SK-N-SH (cell line): ENCODE data around the gene TMEM132D. TPM values are rescaled to one million over a fixed set of nuclear protein-coding genes. Genes with fewer than 3 reads are reported as not detected.

ENCODE experiments used
- CTCF ChIA-PET: fragments of 300-600, 350-600 bp; formaldehyde crosslinking; extraction: SDS; loops from one replicate; lab custom pipeline; 2021; lab: Yijun Ruan, JAX
- POLR2A ChIA-PET: fragments of 350-600 bp; sonication (Branson Sonifier 250); formaldehyde crosslinking; extraction: SDS; loops from one replicate; lab custom pipeline; 2020; ENCODE audit warnings: antibody characterized with exemption, inconsistent platforms; lab: Yijun Ruan, JAX
- DNase-seq: peaks from one replicate; pipeline ENCODE4 v3.0.0; 2012
- H2AFZ ChIP-seq: fragments of 200-600 bp; sonication (generic); 2 replicates; pipeline ENCODE4 v1.8.1; 2016; ENCODE audit warnings: antibody characterized with exemption, mild to moderate bottlenecking, low read depth
- H3F3A ChIP-seq: fragments of 200-600 bp; sonication (generic); replicated peaks from 2 replicates; pipeline ENCODE3; 2016; ENCODE audit warnings: antibody characterized with exemption, mild to moderate bottlenecking; ENCODE audit not compliant: insufficient read depth
- H3K27ac ChIP-seq, 2 experiments: fragments of 200-500 bp in 1 of 2; fragments of 200-600 bp in 1 of 2; sonication (Bioruptor generic) in 1 of 2; sonication (generic), shearing (Covaris generic) in 1 of 2; 2 replicates each; pipeline versions ENCODE4 v1.5.1 to v1.6.1; 2014 to 2016; ENCODE audit warnings: low read depth in 2 of 2, inconsistent platforms in 1 of 2, low read length in 1 of 2, mild to moderate bottlenecking in 1 of 2, mixed read lengths in 1 of 2
- H3K27me3 ChIP-seq: fragments of 200-600 bp; sonication (generic), shearing (Covaris generic); 2 replicates; pipeline ENCODE4 v1.6.1; 2016; ENCODE audit warnings: mixed run types; ENCODE audit not compliant: insufficient read depth
- H3K36me3 ChIP-seq, 2 experiments: fragments of 200-500 bp in 1 of 2; fragments of 200-600 bp in 1 of 2; sonication (Bioruptor generic) in 1 of 2; sonication (generic) in 1 of 2; replicated peaks in 1 of 2; 2 replicates each; pipeline versions ENCODE3 to v1.5.1; 2014 to 2016; ENCODE audit warnings: low read length in 1 of 2, mild to moderate bottlenecking in 1 of 2; ENCODE audit not compliant: insufficient read depth in 2 of 2, control insufficient read depth in 1 of 2
- H3K4me1 ChIP-seq, 2 experiments: fragments of 200-500 bp in 1 of 2; fragments of 200-600 bp in 1 of 2; sonication (Bioruptor generic) in 1 of 2; sonication (generic), shearing (Covaris generic) in 1 of 2; 2 replicates each; pipeline versions ENCODE4 v1.5.1 to v1.6.1; 2014 to 2016; ENCODE audit warnings: low read depth in 1 of 2, low read length in 1 of 2, mixed run types in 1 of 2; ENCODE audit not compliant: insufficient read depth in 2 of 2, control insufficient read depth in 1 of 2
- H3K4me2 ChIP-seq: fragments of 200-600 bp; sonication (generic), shearing (Covaris generic); 2 replicates; pipeline ENCODE4 v1.6.1; 2017; ENCODE audit warnings: mixed run types
- H3K4me3 ChIP-seq, 2 experiments: fragments of 200-500 bp in 1 of 2; fragments of 200-600 bp in 1 of 2; sonication (Bioruptor generic) in 1 of 2; sonication (generic), shearing (Covaris generic) in 1 of 2; 2 replicates each; pipeline versions ENCODE4 v1.5.1 to v1.8.1; 2014 to 2016; ENCODE audit warnings: low read depth in 2 of 2, inconsistent platforms in 1 of 2, low read length in 1 of 2, mild to moderate bottlenecking in 1 of 2, mixed read lengths in 1 of 2, moderate library complexity in 1 of 2
- H3K79me2 ChIP-seq: fragments of 200-600 bp; sonication (generic); 2 replicates; pipeline ENCODE4 v1.8.1; 2017; ENCODE audit warnings: mild to moderate bottlenecking; ENCODE audit not compliant: insufficient read depth
- H3K9ac ChIP-seq: fragments of 200-600 bp; sonication (generic); 2 replicates; pipeline ENCODE4 v1.6.1; 2017; ENCODE audit warnings: mixed run types
- H3K9me2 ChIP-seq: fragments of 200-600 bp; sonication (generic); 2 replicates; pipeline ENCODE4 v1.6.1; 2017; ENCODE audit warnings: mixed run types
- H3K9me3 ChIP-seq: fragments of 200-600 bp; sonication (generic); 2 replicates; pipeline ENCODE4 v1.6.1; 2017; ENCODE audit warnings: mixed run types, mild to moderate bottlenecking, moderate library complexity
- H4K20me1 ChIP-seq: fragments of 200-600 bp; sonication (generic); 2 replicates; pipeline ENCODE4 v1.6.1; 2017; ENCODE audit warnings: mild to moderate bottlenecking, mixed run types; ENCODE audit not compliant: insufficient read depth
- CHD2 ChIP-seq: fragments of 150-350 bp; IDR thresholded peaks from 2 replicates; pipeline ENCODE4 v1.6.1; 2018; ENCODE audit warnings: low read length; ENCODE audit not compliant: partially characterized antibody
- EP300 ChIP-seq, 2 experiments: IDR thresholded peaks; 2 replicates each; pipeline versions ENCODE4 v1.4.0 to v1.6.1; 2012; ENCODE audit warnings: borderline replicate concordance in 1 of 2, low read depth in 1 of 2, low read length in 1 of 2
- EZH2phosphoT487 ChIP-seq: fragments of 200-600 bp; sonication (generic); IDR thresholded peaks from 2 replicates; pipeline ENCODE4 v1.6.1; 2017; ENCODE audit warnings: low read depth, mixed run types, mild to moderate bottlenecking, antibody characterized with exemption, moderate library complexity, borderline replicate concordance
- FOXJ3 ChIP-seq: sonication (generic); formaldehyde crosslinking; IDR thresholded peaks from 2 replicates; pipeline ENCODE4 v1.5.1; 2020; ENCODE audit warnings: mild to moderate bottlenecking, missing genetic modification reagents
- MEF2A ChIP-seq: IDR thresholded peaks from 2 replicates; pipeline ENCODE4 v1.4.0; 2012; ENCODE audit warnings: low read depth, borderline replicate concordance
- MXI1 ChIP-seq: IDR thresholded peaks from 2 replicates; pipeline ENCODE4 v1.6.1; 2012; ENCODE audit warnings: mild to moderate bottlenecking, low read depth, low read length, improper control_type of control experiment
- NRF1 ChIP-seq: IDR thresholded peaks from 2 replicates; pipeline ENCODE4 v1.6.1; 2012; ENCODE audit warnings: low read depth, mild to moderate bottlenecking, low read length
- RAD21 ChIP-seq: IDR thresholded peaks from 2 replicates; pipeline ENCODE4 v1.6.1; 2012; ENCODE audit warnings: mild to moderate bottlenecking, low read length
- SIN3A ChIP-seq: IDR thresholded peaks from 2 replicates; pipeline ENCODE4 v1.6.1; 2012; ENCODE audit warnings: low read depth, mild to moderate bottlenecking, low read length, moderate library complexity, borderline replicate concordance
- YY1 ChIP-seq: IDR thresholded peaks from 2 replicates; pipeline ENCODE4 v1.4.0; 2012; ENCODE audit warnings: low read depth, mild to moderate bottlenecking
- WGBS: methylation state at CpG from one replicate; pipeline ENCODE4 v1.1.6; 2017; ENCODE audit warnings: low lambda C conversion rate; 5-methylcytosine and 5-hydroxymethylcytosine counted together
- polyA plus RNA-seq, 3 experiments: library from polyadenylated mRNA; depleted of rRNA; stranded (reverse); fragments of >200 nt; gene quantifications; 2 replicates each; pipeline ENCODE4 v1.2.3, GENCODE V29; 2012
- TF ChIP-seq, protein P1 (sequence below): IDR thresholded peaks from 2 replicates; pipeline ENCODE4 v1.4.0; 2012; ENCODE audit warnings: low read depth, borderline replicate concordance
- TF ChIP-seq, protein P2 (sequence below): IDR thresholded peaks from 2 replicates; pipeline ENCODE4; 2012
- TF ChIP-seq, protein P3 (sequence below): IDR thresholded peaks from 2 replicates; pipeline ENCODE4 v1.6.1; 2012; ENCODE audit warnings: mild to moderate bottlenecking, low read depth, low read length, moderate library complexity
- TF ChIP-seq, protein P4 (sequence below): fragments of 150-350 bp; IDR thresholded peaks from 2 replicates; pipeline ENCODE4 v1.6.1; 2017; ENCODE audit warnings: antibody characterized with exemption, low read length, low read depth, borderline replicate concordance

TMEM132D gene
- polyA plus RNA-seq, 1 of the 3 experiments (the other 2 are of a cell fraction), result not detected

DNA sequence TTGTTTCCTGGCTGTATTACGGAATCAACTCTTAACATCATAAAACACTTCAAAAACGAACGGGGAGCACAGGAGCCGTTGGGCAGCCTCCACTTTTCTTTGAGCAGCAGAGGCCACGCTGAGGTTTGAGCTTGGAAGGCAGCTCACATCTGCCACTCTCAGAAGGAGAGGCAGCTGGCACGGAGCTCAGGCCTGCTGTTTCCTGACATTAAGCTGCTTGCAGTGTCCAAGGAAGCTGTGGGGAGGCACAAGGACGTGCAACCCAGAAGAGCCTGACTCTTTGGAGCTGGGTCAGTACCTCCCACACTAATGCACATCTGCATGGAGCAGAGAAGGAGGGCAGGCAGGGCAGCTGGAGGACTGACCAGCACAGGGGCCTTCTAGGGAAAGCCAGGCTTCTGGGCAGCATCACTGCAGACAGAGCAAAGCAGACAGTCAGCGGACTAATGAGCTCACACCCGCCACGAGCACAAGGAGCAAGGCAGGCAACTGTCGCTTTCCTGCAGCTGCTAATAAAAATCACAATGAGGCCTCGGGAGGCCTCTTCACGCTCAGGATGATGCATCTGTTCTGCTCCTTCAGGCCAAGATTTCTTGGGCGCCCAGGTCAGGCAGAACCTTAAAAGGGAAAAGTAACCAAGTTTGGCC, 839.5 kb downstream of the TMEM132D start:
- Histone ChIP-seq H3K27me3 (no peaks in the 10 kb centered on the region), H3K9ac (no peak overlapping the region), H3K79me2 (no peaks in the 10 kb centered on the region), H3K9me3 (no peaks in the 10 kb centered on the region), H3F3A (no peaks in the 10 kb centered on the region), H3K36me3 (no peaks in the 10 kb centered on the region), H2AFZ (no peak overlapping the region), H3K9me2 (no peaks in the 10 kb centered on the region), H3K4me3 (no peak overlapping the region), H3K27ac (no peak overlapping the region), H3K4me2 (no peak overlapping the region), H4K20me1 (no peaks in the 10 kb centered on the region), H3K4me1 (no peaks in the 10 kb centered on the region)
- WGBS, result 31% methylated on average over 13 of the region's 14 CpGs
- no peak for DNase-seq
- ChIA-PET POLR2A (no interaction called here), CTCF (interaction anchor here (1.2 kb wide), 1 partner anchor 847 kb away, joined by 4 read pairs; no protein-coding TSS in a partner anchor)
- TF ChIP-seq MEF2A (no peak), FOXJ3 (no peak)
- TF ChIP-seq, protein P1, sequence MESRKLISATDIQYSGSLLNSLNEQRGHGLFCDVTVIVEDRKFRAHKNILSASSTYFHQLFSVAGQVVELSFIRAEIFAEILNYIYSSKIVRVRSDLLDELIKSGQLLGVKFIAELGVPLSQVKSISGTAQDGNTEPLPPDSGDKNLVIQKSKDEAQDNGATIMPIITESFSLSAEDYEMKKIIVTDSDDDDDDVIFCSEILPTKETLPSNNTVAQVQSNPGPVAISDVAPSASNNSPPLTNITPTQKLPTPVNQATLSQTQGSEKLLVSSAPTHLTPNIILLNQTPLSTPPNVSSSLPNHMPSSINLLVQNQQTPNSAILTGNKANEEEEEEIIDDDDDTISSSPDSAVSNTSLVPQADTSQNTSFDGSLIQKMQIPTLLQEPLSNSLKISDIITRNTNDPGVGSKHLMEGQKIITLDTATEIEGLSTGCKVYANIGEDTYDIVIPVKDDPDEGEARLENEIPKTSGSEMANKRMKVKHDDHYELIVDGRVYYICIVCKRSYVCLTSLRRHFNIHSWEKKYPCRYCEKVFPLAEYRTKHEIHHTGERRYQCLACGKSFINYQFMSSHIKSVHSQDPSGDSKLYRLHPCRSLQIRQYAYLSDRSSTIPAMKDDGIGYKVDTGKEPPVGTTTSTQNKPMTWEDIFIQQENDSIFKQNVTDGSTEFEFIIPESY, result no peak

DNA sequence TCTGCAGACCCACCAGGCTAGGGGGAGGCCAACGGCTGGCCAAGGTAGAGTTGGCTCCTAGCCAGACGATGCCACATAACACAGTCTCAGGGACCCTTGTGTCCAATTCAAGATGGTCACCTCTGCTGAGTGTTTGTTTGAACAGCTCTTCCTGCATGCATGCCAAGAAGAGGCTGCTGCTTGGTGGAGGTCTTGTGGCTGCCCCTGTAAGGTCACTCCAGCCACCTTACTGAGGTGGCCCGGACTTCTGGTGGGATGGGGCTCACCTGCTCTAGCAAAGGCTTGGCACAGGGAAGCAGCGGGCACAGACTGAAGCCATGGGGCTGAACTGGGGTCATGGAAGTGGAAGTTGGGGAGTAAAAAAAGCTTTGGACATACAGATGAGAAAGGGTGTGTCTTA, 840.2 kb downstream of the TMEM132D start:
- 18% methylated on average over 3 of the region's 4 CpGs for WGBS

DNA sequence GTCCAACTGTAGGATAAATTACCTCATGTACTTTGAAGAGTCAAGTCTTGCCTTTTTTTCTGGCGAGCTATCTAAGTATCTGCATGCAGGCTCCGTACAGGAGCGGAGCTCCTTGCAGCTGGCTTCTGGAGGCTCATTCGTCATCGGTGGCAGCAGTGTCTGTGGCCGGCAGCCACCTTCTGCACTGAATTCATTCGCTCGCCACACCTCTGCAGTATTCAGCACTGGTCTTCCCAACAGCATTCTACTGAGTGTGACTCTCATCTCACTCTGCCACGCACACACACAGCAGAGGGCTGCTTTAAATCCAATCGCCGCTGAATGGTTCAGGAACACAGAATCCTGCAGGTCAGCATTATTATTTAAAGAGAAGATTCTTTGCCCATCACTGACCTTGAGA, 850.6 kb downstream of the TMEM132D start:
- no peak overlapping the region for H3K4me3 ChIP-seq
- H3K4me2 ChIP-seq, result no peak overlapping the region
- H3K4me1 ChIP-seq, result no peaks in the 10 kb centered on the region
- CTCF ChIA-PET, result no interaction called here
- no peaks in the 10 kb centered on the region for H3K36me3 ChIP-seq
- no peaks in the 10 kb centered on the region for H3K9me2 ChIP-seq
- H3K27ac ChIP-seq, result no peak overlapping the region
- no peak overlapping the region for H3K9ac ChIP-seq
- POLR2A ChIA-PET, result no interaction called here
- no peaks in the 10 kb centered on the region for H4K20me1 ChIP-seq
- no peaks in the 10 kb centered on the region for H3K79me2 ChIP-seq
- no peaks in the 10 kb centered on the region for H3K27me3 ChIP-seq
- no peak overlapping the region for H2AFZ ChIP-seq
- no peaks in the 10 kb centered on the region for H3K9me3 ChIP-seq
- no peaks in the 10 kb centered on the region for H3F3A ChIP-seq
- WGBS, result 48% methylated on average over 11 of the region's 11 CpGs
- no peak for DNase-seq
- TF ChIP-seq YY1 (no peak), EZH2phosphoT487 (no peak), NRF1 (no peak), SIN3A (no peak), RAD21 (no peak)
- TF ChIP-seq, protein P2, sequence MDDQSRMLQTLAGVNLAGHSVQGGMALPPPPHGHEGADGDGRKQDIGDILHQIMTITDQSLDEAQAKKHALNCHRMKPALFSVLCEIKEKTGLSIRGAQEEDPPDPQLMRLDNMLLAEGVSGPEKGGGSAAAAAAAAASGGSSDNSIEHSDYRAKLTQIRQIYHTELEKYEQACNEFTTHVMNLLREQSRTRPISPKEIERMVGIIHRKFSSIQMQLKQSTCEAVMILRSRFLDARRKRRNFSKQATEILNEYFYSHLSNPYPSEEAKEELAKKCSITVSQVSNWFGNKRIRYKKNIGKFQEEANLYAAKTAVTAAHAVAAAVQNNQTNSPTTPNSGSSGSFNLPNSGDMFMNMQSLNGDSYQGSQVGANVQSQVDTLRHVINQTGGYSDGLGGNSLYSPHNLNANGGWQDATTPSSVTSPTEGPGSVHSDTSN, result no peak
- TF ChIP-seq, protein P3, sequence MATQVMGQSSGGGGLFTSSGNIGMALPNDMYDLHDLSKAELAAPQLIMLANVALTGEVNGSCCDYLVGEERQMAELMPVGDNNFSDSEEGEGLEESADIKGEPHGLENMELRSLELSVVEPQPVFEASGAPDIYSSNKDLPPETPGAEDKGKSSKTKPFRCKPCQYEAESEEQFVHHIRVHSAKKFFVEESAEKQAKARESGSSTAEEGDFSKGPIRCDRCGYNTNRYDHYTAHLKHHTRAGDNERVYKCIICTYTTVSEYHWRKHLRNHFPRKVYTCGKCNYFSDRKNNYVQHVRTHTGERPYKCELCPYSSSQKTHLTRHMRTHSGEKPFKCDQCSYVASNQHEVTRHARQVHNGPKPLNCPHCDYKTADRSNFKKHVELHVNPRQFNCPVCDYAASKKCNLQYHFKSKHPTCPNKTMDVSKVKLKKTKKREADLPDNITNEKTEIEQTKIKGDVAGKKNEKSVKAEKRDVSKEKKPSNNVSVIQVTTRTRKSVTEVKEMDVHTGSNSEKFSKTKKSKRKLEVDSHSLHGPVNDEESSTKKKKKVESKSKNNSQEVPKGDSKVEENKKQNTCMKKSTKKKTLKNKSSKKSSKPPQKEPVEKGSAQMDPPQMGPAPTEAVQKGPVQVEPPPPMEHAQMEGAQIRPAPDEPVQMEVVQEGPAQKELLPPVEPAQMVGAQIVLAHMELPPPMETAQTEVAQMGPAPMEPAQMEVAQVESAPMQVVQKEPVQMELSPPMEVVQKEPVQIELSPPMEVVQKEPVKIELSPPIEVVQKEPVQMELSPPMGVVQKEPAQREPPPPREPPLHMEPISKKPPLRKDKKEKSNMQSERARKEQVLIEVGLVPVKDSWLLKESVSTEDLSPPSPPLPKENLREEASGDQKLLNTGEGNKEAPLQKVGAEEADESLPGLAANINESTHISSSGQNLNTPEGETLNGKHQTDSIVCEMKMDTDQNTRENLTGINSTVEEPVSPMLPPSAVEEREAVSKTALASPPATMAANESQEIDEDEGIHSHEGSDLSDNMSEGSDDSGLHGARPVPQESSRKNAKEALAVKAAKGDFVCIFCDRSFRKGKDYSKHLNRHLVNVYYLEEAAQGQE, result no peak

More for the DNA sequence above, 840.2 kb downstream of the TMEM132D start:
- Histone ChIP-seq H3K36me3 (no peaks in the 10 kb centered on the region), H3F3A (no peaks in the 10 kb centered on the region), H3K4me1 (no peaks in the 10 kb centered on the region), H3K27me3 (no peaks in the 10 kb centered on the region), H3K9ac (no peak overlapping the region), H3K4me3 (no peak overlapping the region), H3K27ac (no peak overlapping the region), H3K9me2 (no peaks in the 10 kb centered on the region), H2AFZ (no peak overlapping the region), H3K79me2 (no peaks in the 10 kb centered on the region), H4K20me1 (no peaks in the 10 kb centered on the region), H3K9me3 (no peaks in the 10 kb centered on the region), H3K4me2 (no peak overlapping the region)
- ChIA-PET CTCF (interaction anchor here (1.2 kb wide), 1 partner anchor 848 kb away, joined by 4 read pairs; no protein-coding TSS in a partner anchor), POLR2A (no interaction called here)
- DNase-seq, result no peak
- TF ChIP-seq CHD2 (no peak), EP300 (IDR thresholded peaks at IDR 0.05; ENCODE audit: borderline replicate concordance in 1 of 2, low read depth in 1 of 2, low read length in 1 of 2) (no peak), FOXJ3 (no peak), EZH2phosphoT487 (no peak), SIN3A (no peak), MXI1 (no peak)
- TF ChIP-seq, protein P4, sequence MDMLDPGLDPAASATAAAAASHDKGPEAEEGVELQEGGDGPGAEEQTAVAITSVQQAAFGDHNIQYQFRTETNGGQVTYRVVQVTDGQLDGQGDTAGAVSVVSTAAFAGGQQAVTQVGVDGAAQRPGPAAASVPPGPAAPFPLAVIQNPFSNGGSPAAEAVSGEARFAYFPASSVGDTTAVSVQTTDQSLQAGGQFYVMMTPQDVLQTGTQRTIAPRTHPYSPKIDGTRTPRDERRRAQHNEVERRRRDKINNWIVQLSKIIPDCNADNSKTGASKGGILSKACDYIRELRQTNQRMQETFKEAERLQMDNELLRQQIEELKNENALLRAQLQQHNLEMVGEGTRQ, result no peak
